C4-2B (cell line): ENCODE data around the gene KAT7.

Experiments used
- CTCF ChIP-seq: fragments of 450-650 bp; conservative IDR thresholded peaks from 2 replicates; pipeline ENCODE4 v1.5.1; 2017; ENCODE audit warnings: mild to moderate bottlenecking
- ZFX ChIP-seq: fragments of 450-650 bp; IDR thresholded peaks from 2 replicates; pipeline ENCODE4 v1.6.1; 2017

- TF ChIP-seq CTCF (no peak), ZFX (no peak)
Measured at GRCh38 chr17:49763735-49764558, 24.5 kb upstream of the KAT7 start, which contains the start of gene FAM117A.
